ENCODE measurements around the gene NPHP4. TPM values are rescaled to one million over a fixed set of nuclear protein-coding genes. Genes with fewer than 3 reads are reported as not detected.

The NPHP4 gene
- polyA plus RNA-seq, 3 donors = 0.39 to 13.7 (median 1.2) TPM

DNA sequence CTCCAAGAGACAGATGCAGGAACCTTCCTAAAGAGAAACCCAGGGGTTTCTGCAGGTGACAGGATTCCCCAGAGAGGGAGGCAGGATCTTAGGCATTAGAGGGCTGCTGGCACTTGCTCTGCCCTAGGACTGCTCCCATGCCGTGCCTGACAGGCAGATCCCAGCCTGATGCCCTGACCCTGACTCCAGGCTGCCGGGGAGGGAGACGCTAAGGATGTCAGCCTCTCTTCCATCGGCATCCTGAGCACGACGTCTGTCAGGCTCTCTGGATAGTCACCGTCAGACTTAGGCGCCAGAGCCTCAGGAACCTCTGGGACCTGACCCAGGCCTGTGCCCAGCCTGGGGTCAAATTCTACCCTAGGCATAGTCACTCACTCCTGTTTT is 157.1 kb downstream of the NPHP4 start:
- H3K4me3 ChIP-seq (replicated peaks in 1 of 3; ENCODE audit: low read depth in 2 of 3, low read length in 3 of 3) = no peak overlapping the region
- H3K9me3 Mint-ChIP-seq = no peaks in the 10 kb centered on the region
- intact Hi-C loops (cut with micrococcal nuclease) = no loop called here
- H3K4me3 Mint-ChIP-seq = no peak overlapping the region
- H2AFZ ChIP-seq (ENCODE audit: insufficient read depth, low read depth, low read length, poor library complexity, severe bottlenecking) = no peak overlapping the region
- H3K9me3 ChIP-seq (replicated peaks in 1 of 2; ENCODE audit: control insufficient read depth in 1 of 2, insufficient read depth in 1 of 2, low read length in 2 of 2) = no peaks in the 10 kb centered on the region
- H3K79me2 ChIP-seq (ENCODE audit: insufficient read depth, low read length) = no peaks in the 10 kb centered on the region
- no peak overlapping the region for H3K4me2 ChIP-seq (replicated peaks; ENCODE audit: extremely low read depth, low read length, poor library complexity, severe bottlenecking)
- no peaks in the 10 kb centered on the region for H3K36me3 ChIP-seq (replicated peaks in 1 of 2; ENCODE audit: control insufficient read depth in 1 of 2, insufficient read depth in 2 of 2, low read length in 2 of 2)
- TF ChIP-seq, protein P1, sequence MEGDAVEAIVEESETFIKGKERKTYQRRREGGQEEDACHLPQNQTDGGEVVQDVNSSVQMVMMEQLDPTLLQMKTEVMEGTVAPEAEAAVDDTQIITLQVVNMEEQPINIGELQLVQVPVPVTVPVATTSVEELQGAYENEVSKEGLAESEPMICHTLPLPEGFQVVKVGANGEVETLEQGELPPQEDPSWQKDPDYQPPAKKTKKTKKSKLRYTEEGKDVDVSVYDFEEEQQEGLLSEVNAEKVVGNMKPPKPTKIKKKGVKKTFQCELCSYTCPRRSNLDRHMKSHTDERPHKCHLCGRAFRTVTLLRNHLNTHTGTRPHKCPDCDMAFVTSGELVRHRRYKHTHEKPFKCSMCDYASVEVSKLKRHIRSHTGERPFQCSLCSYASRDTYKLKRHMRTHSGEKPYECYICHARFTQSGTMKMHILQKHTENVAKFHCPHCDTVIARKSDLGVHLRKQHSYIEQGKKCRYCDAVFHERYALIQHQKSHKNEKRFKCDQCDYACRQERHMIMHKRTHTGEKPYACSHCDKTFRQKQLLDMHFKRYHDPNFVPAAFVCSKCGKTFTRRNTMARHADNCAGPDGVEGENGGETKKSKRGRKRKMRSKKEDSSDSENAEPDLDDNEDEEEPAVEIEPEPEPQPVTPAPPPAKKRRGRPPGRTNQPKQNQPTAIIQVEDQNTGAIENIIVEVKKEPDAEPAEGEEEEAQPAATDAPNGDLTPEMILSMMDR (IDR thresholded peaks at IDR 0.05) = no peak
- H4K20me1 ChIP-seq (ENCODE audit: insufficient read depth, low read length) = no peaks in the 10 kb centered on the region
- DNase-seq = no peak
- H3K36me3 Mint-ChIP-seq = no peaks in the 10 kb centered on the region
- no peaks in the 10 kb centered on the region for H3K4me1 Mint-ChIP-seq
- no peaks in the 10 kb centered on the region for H3K4me1 ChIP-seq (ENCODE audit: control insufficient read depth in 1 of 2, insufficient read depth in 2 of 2, low read length in 2 of 2)
- H3K27ac ChIP-seq (ENCODE audit: low read depth in 1 of 2, low read length in 2 of 2) = no peak overlapping the region
- H3K27me3 ChIP-seq (ENCODE audit: control insufficient read depth in 2 of 2, insufficient read depth in 2 of 2, low read length in 2 of 2) = peaks cover 0 to 3% of the 10 kb centered on the region in 2 donors
- WGBS (ENCODE audit: insufficient coverage) = 81% methylated on average over 8 of the region's 8 CpGs
- H3K27me3 Mint-ChIP-seq (ENCODE audit: low read depth in 3 of 3) = peaks cover 15 to 32% (median 22%) of the 10 kb centered on the region in 3 donors
- H3K9ac ChIP-seq (ENCODE audit: insufficient read depth, low read length, poor library complexity, severe bottlenecking) = no peak overlapping the region
- H3K27ac Mint-ChIP-seq = no peak overlapping the region

DNA sequence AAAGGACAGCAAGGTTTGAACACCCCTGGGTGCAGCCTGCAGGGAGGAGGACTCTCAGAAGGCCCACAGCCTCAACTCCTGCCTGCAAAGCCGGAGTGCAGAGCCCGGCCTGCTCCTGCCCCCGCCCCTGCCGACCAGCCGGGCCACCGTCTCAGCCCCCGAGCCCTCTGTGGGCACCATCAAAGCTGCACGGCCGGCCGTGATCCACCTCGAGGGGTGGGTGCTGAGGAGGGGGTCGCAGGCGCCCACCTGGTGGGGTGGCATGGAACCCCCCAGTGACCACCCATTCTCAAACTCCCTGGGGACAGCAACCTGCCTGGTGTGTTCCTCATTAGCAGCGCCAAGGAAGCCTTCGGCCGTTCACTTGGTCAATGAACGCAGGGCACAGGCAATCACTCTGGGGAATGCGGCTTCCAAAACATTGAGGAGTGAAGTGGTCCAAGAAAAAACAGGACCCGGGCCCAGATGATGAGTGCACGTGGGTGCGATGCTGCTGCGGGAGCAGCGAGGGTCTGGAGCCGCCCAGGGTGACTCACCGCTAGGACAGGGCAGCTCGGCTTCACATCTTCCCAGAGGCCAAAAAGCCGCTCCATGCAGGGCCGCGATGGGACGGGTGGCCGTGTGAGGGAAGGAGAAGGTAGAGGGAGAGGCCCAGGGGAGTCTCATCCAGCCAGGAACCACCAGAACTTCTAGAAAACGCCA is 157.6 kb downstream of the NPHP4 start:
- H3K4me2 ChIP-seq (replicated peaks; ENCODE audit: extremely low read depth, low read length, poor library complexity, severe bottlenecking) = no peak overlapping the region
- H3K27ac ChIP-seq (ENCODE audit: low read depth in 1 of 2, low read length in 2 of 2) = no peak overlapping the region
- H3K4me3 ChIP-seq (replicated peaks in 1 of 3; ENCODE audit: low read depth in 2 of 3, low read length in 3 of 3) = no peak overlapping the region
- Mint-ChIP-seq H3K4me3 (no peak overlapping the region), H3K4me1 (no peaks in the 10 kb centered on the region), H3K27ac (no peak overlapping the region), H3K36me3 (no peaks in the 10 kb centered on the region), H3K27me3 (ENCODE audit: low read depth in 3 of 3) (peaks cover 15 to 32% (median 22%) of the 10 kb centered on the region in 3 donors), H3K9me3 (no peaks in the 10 kb centered on the region)
- WGBS (ENCODE audit: insufficient coverage) = 89% methylated on average over 17 of the region's 32 CpGs
- H3K79me2 ChIP-seq (ENCODE audit: insufficient read depth, low read length) = no peaks in the 10 kb centered on the region
- no peak overlapping the region for H3K9ac ChIP-seq (ENCODE audit: insufficient read depth, low read length, poor library complexity, severe bottlenecking)
- no peak for DNase-seq
- no peaks in the 10 kb centered on the region for H3K9me3 ChIP-seq (replicated peaks in 1 of 2; ENCODE audit: control insufficient read depth in 1 of 2, insufficient read depth in 1 of 2, low read length in 2 of 2)
- no peaks in the 10 kb centered on the region for H3K36me3 ChIP-seq (replicated peaks in 1 of 2; ENCODE audit: control insufficient read depth in 1 of 2, insufficient read depth in 2 of 2, low read length in 2 of 2)
- TF ChIP-seq, protein P1 (IDR thresholded peaks at IDR 0.05) = no peak
- H3K4me1 ChIP-seq (ENCODE audit: control insufficient read depth in 1 of 2, insufficient read depth in 2 of 2, low read length in 2 of 2) = no peaks in the 10 kb centered on the region
- H4K20me1 ChIP-seq (ENCODE audit: insufficient read depth, low read length) = no peaks in the 10 kb centered on the region
- intact Hi-C loops (cut with micrococcal nuclease) = no loop called here
- peaks cover 0 to 3% of the 10 kb centered on the region in 2 donors for H3K27me3 ChIP-seq (ENCODE audit: control insufficient read depth in 2 of 2, insufficient read depth in 2 of 2, low read length in 2 of 2)
- no peak overlapping the region for H2AFZ ChIP-seq (ENCODE audit: insufficient read depth, low read depth, low read length, poor library complexity, severe bottlenecking)
